Right kidney (tissue), 1 donor: ENCODE results near the gene PFN2.

Source experiments
- DNase-seq: peaks from one replicate; pipeline ENCODE4 v3.0.0-alpha.2; 2016

PFN2 gene

GRCh38 chr3:149933858-149934257 is 36.8 kb downstream of the PFN2 start:
- DNase-seq = no peak

- DNase-seq = no peak
Observed at GRCh38 chr3:149933008-149933407, 37.7 kb downstream of the PFN2 start.

- no peak for DNase-seq
Observed at GRCh38 chr3:149920119-149920518, 50.6 kb downstream of the PFN2 start.

DNA sequence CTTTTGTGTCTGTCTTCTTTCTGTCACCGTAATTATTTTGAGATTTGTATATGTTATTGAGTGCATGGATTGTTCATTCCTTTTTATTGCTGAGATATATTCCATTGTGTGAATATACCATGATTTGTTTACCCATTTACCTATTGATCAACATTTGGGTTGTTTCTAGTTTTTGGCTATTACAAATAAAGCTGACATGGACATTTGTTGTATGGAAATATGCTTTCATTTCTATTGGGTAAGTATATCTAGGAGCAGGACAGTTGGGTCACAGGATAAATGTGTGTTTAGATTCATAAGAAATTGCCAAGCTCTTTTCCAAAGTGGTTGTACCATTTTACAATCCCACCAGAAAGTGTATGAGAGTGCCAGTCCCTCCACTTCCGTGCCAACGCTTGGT is 51.2 kb downstream of the PFN2 start:
- no peak for DNase-seq

GRCh38 chr3:149917124-149917667 is 53.5 kb downstream of the PFN2 start:
- no peak for DNase-seq
